Osteocyte (in vitro differentiated cells): Measurements from ENCODE around the gene PTPN9. TPM values are rescaled to one million over a fixed set of nuclear protein-coding genes. Genes with fewer than 3 reads are reported as not detected.
"Not testable (repeated sequence)": the region's sequence is repeated elsewhere in the genome, so short reads cannot be mapped to it uniquely, and the experiment has no call there.

Source experiments
- DNase-seq: peaks from one replicate; pipeline ENCODE4 v3.0.0; 2021; ENCODE audit warnings: mixed read lengths; ENCODE audit not compliant: unreplicated experiment; ENCODE audit errors: extremely low spot score
- H3K27ac Mint-ChIP-seq: one replicate; pipeline ENCODE4 v1.8.0; 2021; ENCODE audit warnings: mild to moderate bottlenecking, mixed read lengths; ENCODE audit not compliant: unreplicated experiment
- H3K27me3 Mint-ChIP-seq: one replicate; pipeline ENCODE4 v1.8.0; 2021; ENCODE audit warnings: mixed read lengths; ENCODE audit not compliant: unreplicated experiment
- H3K36me3 Mint-ChIP-seq: one replicate; pipeline ENCODE4 v1.8.0; 2021; ENCODE audit warnings: mixed read lengths; ENCODE audit not compliant: unreplicated experiment
- H3K4me1 Mint-ChIP-seq: one replicate; pipeline ENCODE4 v1.8.0; 2021; ENCODE audit warnings: mixed read lengths; ENCODE audit not compliant: unreplicated experiment
- H3K4me3 Mint-ChIP-seq: one replicate; pipeline ENCODE4 v1.8.0; 2021; ENCODE audit warnings: mild to moderate bottlenecking, moderate library complexity, mixed read lengths; ENCODE audit not compliant: unreplicated experiment
- H3K9me3 Mint-ChIP-seq: one replicate; pipeline ENCODE4 v1.8.0; 2021; ENCODE audit warnings: mixed read lengths; ENCODE audit not compliant: unreplicated experiment
- CTCF ChIP-seq: fragments of 200-600 bp; sonication (generic); IDR thresholded peaks from 2 replicates; pipeline ENCODE4 v1.5.0; 2021; ENCODE audit warnings: antibody characterized with exemption, mild to moderate bottlenecking, moderate library complexity
- total RNA-seq: library from RNA; stranded (reverse); gene quantifications from 2 replicates; pipeline ENCODE4 v1.2.1, GENCODE V29; 2021

PTPN9 gene
- total RNA-seq, 1 donor from 2014 or later, result 53.4 TPM

DNA sequence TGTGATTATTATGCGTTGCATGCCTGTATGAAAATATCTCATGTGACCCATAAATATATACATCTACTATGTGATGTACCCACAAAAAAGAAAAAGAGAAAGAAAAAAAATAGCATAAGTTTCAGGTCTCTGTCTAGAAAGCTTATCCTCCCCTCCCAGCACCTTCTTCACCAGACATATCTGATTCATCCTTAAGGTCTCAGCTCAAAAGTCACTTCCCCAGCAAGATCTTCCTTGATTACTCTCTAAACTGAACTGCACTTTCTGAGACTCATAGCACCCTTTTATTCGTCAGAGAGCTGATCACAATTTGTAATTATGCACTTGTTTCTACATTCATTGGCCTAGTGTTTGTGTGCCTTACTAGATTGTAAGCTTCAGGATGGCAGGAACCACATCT is 11.1 kb upstream of the PTPN9 start:
- Mint-ChIP-seq H3K4me1 (no peaks in the 10 kb centered on the region), H3K4me3 (no peak overlapping the region), H3K27me3 (no peaks in the 10 kb centered on the region), H3K36me3 (peaks cover 21% of the 10 kb centered on the region), H3K9me3 (no peaks in the 10 kb centered on the region), H3K27ac (no peak overlapping the region)
- no peak for TF ChIP-seq CTCF
- DNase-seq, result no peak

- no peak overlapping the region for H3K27ac Mint-ChIP-seq
- H3K4me3 Mint-ChIP-seq, result no peak overlapping the region
- DNase-seq, result no peak
- no peaks in the 10 kb centered on the region for H3K9me3 Mint-ChIP-seq
- H3K4me1 Mint-ChIP-seq, result peaks cover 2% of the 10 kb centered on the region
- H3K27me3 Mint-ChIP-seq, result no peaks in the 10 kb centered on the region
- peaks cover 14% of the 10 kb centered on the region for H3K36me3 Mint-ChIP-seq
- TF ChIP-seq CTCF, result no peak
Observed at GRCh38 chr15:75589071-75589470, 10.0 kb upstream of the PTPN9 start.

- DNase-seq, H3K27me3 Mint-ChIP-seq, H3K27ac Mint-ChIP-seq, H3K4me3 Mint-ChIP-seq, H3K4me1 Mint-ChIP-seq, H3K9me3 Mint-ChIP-seq: not testable (repeated sequence)
- H3K36me3 Mint-ChIP-seq, result peaks cover 13% of the 10 kb centered on the region
Observed at GRCh38 chr15:75586422-75586821, 7.3 kb upstream of the PTPN9 start.

GRCh38 chr15:75584121-75584520 is 5.0 kb upstream of the PTPN9 start:
- Mint-ChIP-seq H3K9me3 (no peaks in the 10 kb centered on the region), H3K4me1 (peaks cover 11% of the 10 kb centered on the region), H3K36me3 (peaks cover 6% of the 10 kb centered on the region), H3K4me3 (no peak overlapping the region), H3K27me3 (no peaks in the 10 kb centered on the region), H3K27ac (no peak overlapping the region)
- no peak for TF ChIP-seq CTCF
- DNase-seq, result no peak

GRCh38 chr15:75583701-75584100 is 4.6 kb upstream of the PTPN9 start:
- Mint-ChIP-seq H3K4me1 (peaks cover 11% of the 10 kb centered on the region), H3K27ac (no peak overlapping the region), H3K27me3 (no peaks in the 10 kb centered on the region), H3K36me3 (peaks cover 6% of the 10 kb centered on the region), H3K9me3 (no peaks in the 10 kb centered on the region), H3K4me3 (no peak overlapping the region)
- TF ChIP-seq CTCF, result no peak
- no peak for DNase-seq

DNA sequence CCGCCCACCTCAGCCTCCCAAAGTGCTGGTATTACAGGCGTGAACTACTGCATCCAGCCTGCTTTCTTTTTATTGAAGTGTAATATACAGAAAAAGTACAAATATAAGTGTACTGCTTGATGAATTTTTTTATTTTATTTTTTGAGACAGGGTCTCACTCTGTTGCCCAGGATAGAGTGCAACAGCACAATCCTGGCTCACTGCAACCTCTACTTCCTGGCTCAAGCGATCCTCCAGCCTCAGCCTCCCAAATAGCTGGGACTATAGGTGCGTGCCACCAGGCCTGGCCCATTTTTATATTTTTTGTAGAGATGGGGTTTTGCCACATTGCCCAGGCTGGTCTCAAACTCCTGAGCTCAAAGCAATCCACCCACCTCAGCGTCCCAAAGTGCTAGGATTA is 3.8 kb upstream of the PTPN9 start:
- not testable (repeated sequence) for H3K27ac Mint-ChIP-seq, H3K36me3 Mint-ChIP-seq, H3K9me3 Mint-ChIP-seq, DNase-seq, H3K4me3 Mint-ChIP-seq, H3K27me3 Mint-ChIP-seq
- peaks cover 11% of the 10 kb centered on the region for H3K4me1 Mint-ChIP-seq
